Effector CD4-positive, alpha-beta T cell (primary cell): ENCODE data around the gene POFUT2.
"Not testable (repeated sequence)": the region's sequence is repeated elsewhere in the genome, so short reads cannot be mapped to it uniquely, and the experiment has no call there.

Source experiments
- DNase-seq: peaks from one replicate; pipeline ENCODE4 v3.0.0-alpha.2; 2020

Gene POFUT2

GRCh38 chr21:45325206-45326168 is 37.8 kb upstream of the POFUT2 start:
- no peak for DNase-seq

- DNase-seq, result no peak
Observed at GRCh38 chr21:45324489-45325205, 37.0 kb upstream of the POFUT2 start.

- DNase-seq, result no peak
Observed at GRCh38 chr21:45323487-45324311, 36.0 kb upstream of the POFUT2 start.

GRCh38 chr21:45322960-45323461 is 35.3 kb upstream of the POFUT2 start:
- no peak for DNase-seq

GRCh38 chr21:45322231-45322959 is 34.7 kb upstream of the POFUT2 start:
- no peak for DNase-seq

DNA sequence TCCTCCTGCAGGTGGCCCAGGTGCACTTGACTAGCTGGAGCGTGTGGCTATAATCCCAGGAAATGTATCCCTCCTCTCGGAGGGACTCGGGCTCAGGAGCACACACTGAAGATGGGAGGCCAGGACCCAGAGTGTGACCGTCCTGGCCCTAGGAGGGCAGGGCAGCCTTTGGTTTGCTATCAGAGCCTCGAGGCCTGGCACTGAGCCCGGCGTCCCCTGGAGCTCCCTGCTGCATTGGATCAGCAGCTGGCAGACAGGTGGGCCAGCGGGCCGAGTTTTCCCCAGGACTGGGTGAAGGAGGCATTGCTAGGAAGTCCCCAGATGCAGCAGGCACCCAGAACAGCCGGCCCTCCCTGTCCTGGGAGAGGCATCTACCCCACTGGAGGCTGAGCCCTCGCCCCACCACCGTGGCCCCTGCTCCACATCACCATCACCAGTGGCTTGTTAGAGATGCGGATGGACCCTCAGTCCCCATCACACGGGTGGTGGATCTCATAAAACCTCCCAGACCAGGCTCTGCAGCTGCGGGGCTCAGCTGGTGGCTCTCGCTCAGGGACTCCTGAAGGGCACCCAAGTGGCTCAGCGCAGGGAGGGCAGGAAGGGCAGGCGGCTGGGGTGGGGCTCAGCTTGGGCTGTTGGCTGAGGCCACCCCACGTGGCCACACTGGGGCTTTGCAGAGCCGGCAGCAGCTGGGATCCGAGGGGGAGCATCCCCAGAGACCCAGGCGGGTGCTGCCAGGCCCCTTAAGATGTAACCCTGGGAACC is 32.7 kb upstream of the POFUT2 start:
- DNase-seq, result no peak

DNA sequence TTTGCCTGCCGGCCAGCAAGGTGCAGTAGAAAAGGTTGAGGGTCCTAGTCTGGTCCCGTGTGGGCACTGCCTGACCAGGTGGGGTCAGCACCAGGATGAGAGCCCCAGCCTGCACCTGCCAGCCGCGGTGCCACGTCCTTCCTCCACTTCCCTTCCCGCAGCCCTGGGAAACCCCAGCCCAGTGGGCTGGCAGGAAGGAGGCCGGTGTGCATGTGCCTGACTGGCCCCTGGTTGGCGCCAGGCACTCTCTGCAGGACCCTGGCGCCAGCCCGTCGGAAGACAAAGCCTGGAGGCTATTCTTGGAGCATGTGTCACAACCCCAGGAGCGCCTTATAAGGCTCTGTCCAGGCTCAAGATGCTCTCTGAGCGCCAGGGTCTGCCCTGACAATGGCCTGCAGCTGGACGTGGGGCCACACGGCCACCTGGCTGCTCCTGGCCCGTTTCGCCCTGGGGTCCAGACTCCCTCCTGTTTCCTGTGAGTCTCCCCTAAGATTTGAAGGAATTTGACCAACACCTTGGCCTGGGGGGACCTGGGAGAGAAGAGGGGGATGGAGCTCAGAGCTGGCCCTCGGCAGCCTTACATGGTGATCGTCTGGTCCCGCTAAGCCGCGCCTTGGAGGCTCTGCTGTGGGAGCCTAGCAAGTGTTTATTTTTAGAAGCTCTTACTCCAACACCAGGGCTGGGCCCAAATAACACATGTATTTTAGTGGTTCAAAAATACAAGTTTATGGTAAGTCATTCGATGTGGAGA is 31.9 kb upstream of the POFUT2 start:
- no peak for DNase-seq

DNA sequence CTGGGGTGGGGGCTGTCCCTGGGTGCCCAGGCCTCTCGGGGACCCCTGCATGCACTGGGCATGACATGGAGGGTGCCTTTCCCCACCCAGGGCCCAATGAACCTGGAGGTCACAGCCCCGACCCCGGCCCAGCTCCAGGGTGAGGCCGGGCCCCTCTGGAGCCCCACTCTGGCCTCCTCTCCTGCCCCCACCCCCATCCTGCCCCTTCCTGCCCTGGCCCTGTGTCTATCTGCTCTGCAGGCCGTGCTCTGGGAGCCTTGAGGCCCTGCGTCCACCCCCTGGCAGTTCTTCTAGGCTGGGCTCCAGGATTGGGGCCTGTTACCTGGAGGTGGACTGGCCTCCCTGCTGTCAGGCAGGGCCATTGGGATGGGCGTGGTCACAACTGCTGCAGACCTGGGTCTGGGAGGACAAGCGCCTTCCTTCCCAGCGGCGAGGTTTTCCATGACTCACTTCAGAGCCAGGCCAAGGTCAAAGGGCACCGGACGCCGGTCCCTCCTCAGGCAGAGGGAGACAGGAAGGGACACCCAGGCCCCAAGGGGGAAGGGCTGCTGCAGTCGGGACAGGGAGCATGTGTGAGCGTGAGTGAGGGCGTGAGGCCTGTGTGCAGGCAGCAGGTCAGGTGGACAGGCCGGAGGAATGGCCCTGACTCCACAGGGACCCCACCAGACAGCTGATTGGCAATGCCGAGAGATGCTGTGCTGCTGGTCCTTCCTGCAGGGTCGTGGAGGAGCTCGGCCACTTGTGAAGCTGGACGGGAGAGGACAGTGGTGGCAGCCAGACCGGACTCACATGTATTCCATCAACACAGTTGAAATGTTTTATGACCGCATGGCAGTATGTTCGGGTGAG is 31.1 kb upstream of the POFUT2 start:
- DNase-seq, result no peak

DNA sequence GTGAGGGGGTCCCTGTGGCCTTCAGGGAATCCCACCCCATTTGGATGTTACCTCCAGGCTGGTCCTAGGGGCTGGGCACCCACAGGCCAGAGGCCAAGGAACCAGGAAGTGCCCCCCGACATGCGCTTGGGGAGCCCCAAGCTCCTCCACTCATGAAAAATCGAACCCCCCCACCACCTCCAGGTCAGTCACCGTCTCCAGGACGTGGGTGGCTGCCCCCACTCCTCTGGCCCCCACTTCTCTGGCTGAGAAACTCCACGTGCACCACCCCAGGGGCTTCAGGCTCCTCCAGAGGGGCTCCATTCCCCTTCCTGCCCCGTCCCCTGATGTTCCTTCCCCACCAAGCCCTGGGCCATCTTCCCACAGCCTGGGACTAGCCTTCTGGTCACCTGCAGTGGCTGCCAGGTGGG is 30.5 kb upstream of the POFUT2 start:
- DNase-seq, result no peak

- DNase-seq, result no peak
Observed at GRCh38 chr21:45317398-45318145, 29.9 kb upstream of the POFUT2 start.

GRCh38 chr21:45316871-45317397 is 29.2 kb upstream of the POFUT2 start:
- DNase-seq, result no peak

GRCh38 chr21:45315676-45316470 is 28.2 kb upstream of the POFUT2 start:
- DNase-seq, result not testable (repeated sequence)

GRCh38 chr21:45313682-45314081 is 26.0 kb upstream of the POFUT2 start:
- no peak for DNase-seq

GRCh38 chr21:45313015-45313414 is 25.3 kb upstream of the POFUT2 start:
- DNase-seq, result no peak

GRCh38 chr21:45312296-45312695 is 24.6 kb upstream of the POFUT2 start:
- DNase-seq, result no peak

GRCh38 chr21:45310459-45310858 is 22.8 kb upstream of the POFUT2 start:
- DNase-seq, result no peak

GRCh38 chr21:45309987-45310381 is 22.3 kb upstream of the POFUT2 start:
- DNase-seq, result no peak
